Osteocyte (in vitro differentiated cells): ENCODE results near the gene GADL1. TPM values are rescaled to one million over a fixed set of nuclear protein-coding genes. Genes with fewer than 3 reads are reported as not detected.

Experiments
- DNase-seq: peaks from one replicate; pipeline ENCODE4 v3.0.0; 2021; ENCODE audit warnings: mixed read lengths; ENCODE audit not compliant: unreplicated experiment; ENCODE audit errors: extremely low spot score
- H3K27ac Mint-ChIP-seq: one replicate; pipeline ENCODE4 v1.8.0; 2021; ENCODE audit warnings: mild to moderate bottlenecking, mixed read lengths; ENCODE audit not compliant: unreplicated experiment
- H3K27me3 Mint-ChIP-seq: one replicate; pipeline ENCODE4 v1.8.0; 2021; ENCODE audit warnings: mixed read lengths; ENCODE audit not compliant: unreplicated experiment
- H3K36me3 Mint-ChIP-seq: one replicate; pipeline ENCODE4 v1.8.0; 2021; ENCODE audit warnings: mixed read lengths; ENCODE audit not compliant: unreplicated experiment
- H3K4me1 Mint-ChIP-seq: one replicate; pipeline ENCODE4 v1.8.0; 2021; ENCODE audit warnings: mixed read lengths; ENCODE audit not compliant: unreplicated experiment
- H3K4me3 Mint-ChIP-seq: one replicate; pipeline ENCODE4 v1.8.0; 2021; ENCODE audit warnings: mild to moderate bottlenecking, moderate library complexity, mixed read lengths; ENCODE audit not compliant: unreplicated experiment
- H3K9me3 Mint-ChIP-seq: one replicate; pipeline ENCODE4 v1.8.0; 2021; ENCODE audit warnings: mixed read lengths; ENCODE audit not compliant: unreplicated experiment
- CTCF ChIP-seq: fragments of 200-600 bp; sonication (generic); IDR thresholded peaks from 2 replicates; pipeline ENCODE4 v1.5.0; 2021; ENCODE audit warnings: antibody characterized with exemption, mild to moderate bottlenecking, moderate library complexity
- total RNA-seq: library from RNA; stranded (reverse); gene quantifications from 2 replicates; pipeline ENCODE4 v1.2.1, GENCODE V29; 2021

The GADL1 gene
- total RNA-seq, 1 donor from 2014 or later: not detected

GRCh38 chr3:30843877-30844276 is 50.6 kb downstream of the GADL1 start:
- Mint-ChIP-seq H3K9me3 (no peaks in the 10 kb centered on the region), H3K27me3 (peaks cover 37% of the 10 kb centered on the region), H3K4me1 (no peaks in the 10 kb centered on the region), H3K4me3 (no peak overlapping the region), H3K27ac (no peak overlapping the region), H3K36me3 (no peaks in the 10 kb centered on the region)
- no peak for DNase-seq
- no peak for TF ChIP-seq CTCF

- Mint-ChIP-seq H3K27ac (no peak overlapping the region), H3K36me3 (no peaks in the 10 kb centered on the region), H3K4me3 (no peak overlapping the region), H3K27me3 (peaks cover 58% of the 10 kb centered on the region), H3K9me3 (no peaks in the 10 kb centered on the region), H3K4me1 (no peaks in the 10 kb centered on the region)
- no peak for DNase-seq
- TF ChIP-seq CTCF: no peak
Observed at GRCh38 chr3:30836141-30836540, 58.3 kb downstream of the GADL1 start.

GRCh38 chr3:30835667-30836066 is 58.8 kb downstream of the GADL1 start:
- H3K27ac Mint-ChIP-seq: no peak overlapping the region
- no peaks in the 10 kb centered on the region for H3K36me3 Mint-ChIP-seq
- DNase-seq: no peak
- TF ChIP-seq CTCF: no peak
- no peaks in the 10 kb centered on the region for H3K9me3 Mint-ChIP-seq
- no peak overlapping the region for H3K4me3 Mint-ChIP-seq
- peaks cover 56% of the 10 kb centered on the region for H3K27me3 Mint-ChIP-seq
- H3K4me1 Mint-ChIP-seq: no peaks in the 10 kb centered on the region

- no peak for TF ChIP-seq CTCF
- H3K4me1 Mint-ChIP-seq: no peaks in the 10 kb centered on the region
- peaks cover 55% of the 10 kb centered on the region for H3K27me3 Mint-ChIP-seq
- H3K9me3 Mint-ChIP-seq: no peaks in the 10 kb centered on the region
- H3K27ac Mint-ChIP-seq: no peak overlapping the region
- DNase-seq: no peak
- no peak overlapping the region for H3K4me3 Mint-ChIP-seq
- H3K36me3 Mint-ChIP-seq: no peaks in the 10 kb centered on the region
Observed at GRCh38 chr3:30832961-30833575, 61.4 kb downstream of the GADL1 start.

GRCh38 chr3:30827080-30827479 is 67.4 kb downstream of the GADL1 start:
- Mint-ChIP-seq H3K36me3 (no peaks in the 10 kb centered on the region), H3K27ac (no peak overlapping the region), H3K9me3 (no peaks in the 10 kb centered on the region), H3K4me3 (no peak overlapping the region), H3K4me1 (no peaks in the 10 kb centered on the region), H3K27me3 (peaks cover 57% of the 10 kb centered on the region)
- no peak for DNase-seq
- no peak for TF ChIP-seq CTCF
